ENCODE results near the gene TTC9B. TPM values are rescaled to one million over a fixed set of nuclear protein-coding genes. Genes with fewer than 3 reads are reported as not detected.

The TTC9B gene
- total RNA-seq, 4 donors from 2014 or later = not detected

- H3K9me3 ChIP-seq = no peaks in the 10 kb centered on the region
- DNase-seq (ENCODE audit: low spot score in 2 of 2) = no peak
- H3K4me1 ChIP-seq = peaks cover 15% of the 10 kb centered on the region
- no peak overlapping the region for H3K27ac ChIP-seq
- peaks cover 24% of the 10 kb centered on the region for H3K27me3 ChIP-seq
- 23% methylated on average over 3 of the region's 3 CpGs for WGBS
- H3K4me3 ChIP-seq = no peak overlapping the region
- TF ChIP-seq POLR2AphosphoS5 (IDR thresholded peaks at IDR 0.05) (no peak), CTCF (IDR thresholded peaks at IDR 0.05) (no peak), POLR2A (IDR thresholded peaks at IDR 0.05) (no peak), EP300 (IDR thresholded peaks at IDR 0.05) (no peak)
- peaks cover 22% of the 10 kb centered on the region for H3K36me3 ChIP-seq
These were observed 11.3 kb upstream of the TTC9B start for GRCh38 chr19:40229484-40229883.

DNA sequence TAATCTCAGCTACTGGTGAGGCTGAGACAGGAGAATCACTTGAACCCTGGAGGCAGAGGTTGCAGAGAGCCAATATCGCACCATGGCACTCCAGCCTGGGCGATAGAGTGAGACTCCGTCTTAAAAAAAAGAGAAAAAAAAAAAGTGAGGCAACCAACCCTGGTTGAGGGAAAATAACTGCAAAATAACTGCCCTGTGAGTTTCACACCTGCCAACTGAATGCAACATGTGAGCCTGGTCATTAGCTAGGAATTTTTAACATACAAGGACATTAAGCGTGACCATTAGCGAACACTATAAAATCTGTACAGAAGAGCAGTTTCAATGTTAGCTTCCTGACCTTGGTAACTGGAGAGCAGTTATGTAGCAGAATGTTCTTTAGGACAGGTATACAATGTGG lies 10.7 kb upstream of the TTC9B start:
- no peaks in the 10 kb centered on the region for H3K9me3 ChIP-seq
- 88% methylated on average over 5 of the region's 5 CpGs for WGBS
- DNase-seq (ENCODE audit: low spot score in 2 of 2) = no peak
- TF ChIP-seq CTCF (IDR thresholded peaks at IDR 0.05) (no peak), POLR2A (IDR thresholded peaks at IDR 0.05) (no peak), EP300 (IDR thresholded peaks at IDR 0.05) (no peak), POLR2AphosphoS5 (IDR thresholded peaks at IDR 0.05) (no peak)
- H3K27me3 ChIP-seq = peaks cover 27% of the 10 kb centered on the region
- H3K27ac ChIP-seq = no peak overlapping the region
- peaks cover 15% of the 10 kb centered on the region for H3K4me1 ChIP-seq
- no peak overlapping the region for H3K4me3 ChIP-seq
- H3K36me3 ChIP-seq = peaks cover 16% of the 10 kb centered on the region

DNA sequence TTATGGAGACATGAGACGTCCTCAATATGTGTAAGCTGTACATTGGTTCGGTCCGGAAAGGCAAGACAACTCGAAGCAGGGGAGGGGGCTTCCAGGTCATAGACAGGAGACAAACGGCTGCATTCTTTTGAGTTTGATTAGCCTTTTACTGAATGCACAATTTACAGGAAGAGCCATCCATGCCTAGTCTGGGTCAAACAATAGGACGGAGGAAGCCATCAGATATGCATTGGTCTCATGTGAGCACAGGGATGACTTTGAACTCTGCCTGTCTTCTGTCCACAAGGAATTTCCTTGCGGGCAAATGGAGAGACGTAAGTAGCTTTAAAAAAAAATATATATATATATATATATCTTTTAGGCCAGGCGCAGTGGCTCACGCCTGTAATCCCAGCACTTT lies 10.2 kb upstream of the TTC9B start:
- TF ChIP-seq EP300 (IDR thresholded peaks at IDR 0.05) (no peak), CTCF (IDR thresholded peaks at IDR 0.05) (no peak), POLR2AphosphoS5 (IDR thresholded peaks at IDR 0.05) (no peak), POLR2A (IDR thresholded peaks at IDR 0.05) (no peak)
- DNase-seq (ENCODE audit: low spot score in 2 of 2) = no peak
- H3K9me3 ChIP-seq = no peaks in the 10 kb centered on the region
- H3K36me3 ChIP-seq = peaks cover 11% of the 10 kb centered on the region
- peaks cover 16% of the 10 kb centered on the region for H3K4me1 ChIP-seq
- WGBS = 47% methylated on average over 10 of the region's 10 CpGs
- peaks cover 29% of the 10 kb centered on the region for H3K27me3 ChIP-seq
- H3K27ac ChIP-seq = no peak overlapping the region
- no peak overlapping the region for H3K4me3 ChIP-seq

- no peak for DNase-seq (ENCODE audit: low spot score in 2 of 2)
These were observed 7.5 kb upstream of the TTC9B start for GRCh38 chr19:40225440-40226305.

More at GRCh38 chr19:40225440-40226305, 7.5 kb upstream of the TTC9B start:
- 26% methylated on average over 21 of the region's 21 CpGs for WGBS
- H3K36me3 ChIP-seq = no peaks in the 10 kb centered on the region
- no peak overlapping the region for H3K27ac ChIP-seq
- TF ChIP-seq CTCF (IDR thresholded peaks at IDR 0.05) (no peak), POLR2A (IDR thresholded peaks at IDR 0.05) (no peak), EP300 (IDR thresholded peaks at IDR 0.05) (no peak), POLR2AphosphoS5 (IDR thresholded peaks at IDR 0.05) (no peak)
- peak overlapping the region; percentile 37 for H3K4me3 ChIP-seq
- peaks cover 22% of the 10 kb centered on the region for H3K4me1 ChIP-seq
- peaks cover 34% of the 10 kb centered on the region for H3K27me3 ChIP-seq
- no peaks in the 10 kb centered on the region for H3K9me3 ChIP-seq
